AG09319 (cell line): ENCODE data around the gene CCDC197.

Experiments used
- DNase-seq: peaks from one replicate; pipeline ENCODE4 v3.0.0-alpha.2; 2010; ENCODE audit warnings: low read depth; ENCODE audit errors: extremely low read depth
- CTCF ChIP-seq: IDR thresholded peaks from 2 replicates; pipeline ENCODE4 v1.5.1; 2011; ENCODE audit warnings: low read depth, mild to moderate bottlenecking, inconsistent platforms, low read length, moderate library complexity

CCDC197 gene

DNA sequence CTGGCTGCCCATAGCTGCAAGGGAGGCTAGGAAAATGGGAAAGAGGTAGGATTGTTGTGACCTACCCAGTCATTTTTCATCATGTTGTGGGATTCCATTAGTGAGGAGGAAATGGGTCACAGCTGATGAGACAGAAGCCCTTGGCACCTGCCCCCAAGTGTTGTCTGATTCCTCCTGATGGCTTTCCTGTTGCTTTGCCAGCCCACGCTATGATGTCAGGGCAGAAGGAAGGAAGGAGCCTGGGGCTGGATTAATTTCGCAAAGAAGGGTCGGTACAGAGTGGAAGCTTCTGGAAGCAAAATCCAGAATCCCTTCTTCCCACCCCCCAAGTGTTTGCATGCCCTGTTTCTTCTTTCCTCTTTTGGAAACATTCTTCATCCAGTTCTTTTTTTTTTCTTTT is 37.8 kb downstream of the CCDC197 start:
- TF ChIP-seq CTCF = no peak
- no peak for DNase-seq

DNA sequence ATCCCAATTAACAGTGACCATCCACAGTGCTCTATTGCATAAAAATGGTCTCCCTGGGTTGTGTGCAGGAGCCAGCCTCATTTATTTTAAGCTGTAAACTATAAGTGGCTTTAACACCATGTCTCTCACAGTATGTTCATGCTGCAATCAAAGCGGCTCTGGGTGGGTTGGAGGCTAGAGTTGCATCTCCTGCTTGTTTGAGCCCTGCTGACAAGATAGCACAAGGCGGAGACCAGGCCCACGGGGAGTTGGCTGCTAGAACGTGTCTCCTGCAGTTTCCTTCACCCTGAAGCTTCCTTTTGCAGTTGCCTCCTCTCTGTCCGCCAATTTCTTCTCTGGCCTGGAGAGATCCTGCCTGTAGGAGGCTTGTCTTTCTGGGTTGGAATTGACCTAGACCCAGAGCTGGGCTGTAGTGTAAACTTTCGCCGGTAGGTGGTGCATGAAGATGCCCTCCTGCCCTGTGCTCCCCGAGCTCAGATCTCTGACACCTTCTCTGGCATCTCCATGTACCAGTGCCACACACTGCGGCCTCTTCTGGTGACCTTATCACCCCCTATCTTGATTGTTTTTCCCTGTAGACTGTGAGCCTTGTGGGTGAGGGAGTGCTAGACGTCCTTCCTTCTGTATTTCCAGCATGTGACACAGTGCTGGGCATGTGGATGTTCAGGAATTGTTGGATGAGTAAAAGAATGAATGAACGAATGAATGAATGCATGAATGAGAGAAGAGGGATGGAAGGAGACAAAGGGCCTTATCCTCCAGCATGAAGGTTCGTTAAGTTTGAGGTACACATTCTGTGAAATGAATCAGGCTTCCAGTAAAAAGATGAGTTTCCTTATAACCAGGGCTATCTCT is 39.4 kb downstream of the CCDC197 start:
- peak; percentile 90 for TF ChIP-seq CTCF

GRCh38 chr14:94037954-94038353 is 40.9 kb downstream of the CCDC197 start:
- DNase-seq = no peak
- no peak for TF ChIP-seq CTCF

More for the DNA sequence above, 39.4 kb downstream of the CCDC197 start:
- DNase-seq = peak; percentile 23

- no peak for TF ChIP-seq CTCF
- no peak for DNase-seq
Measured at GRCh38 chr14:94038510-94038909, 41.4 kb downstream of the CCDC197 start.

- no peak for TF ChIP-seq CTCF
- DNase-seq = no peak
Measured at GRCh38 chr14:94038921-94039629, 42.0 kb downstream of the CCDC197 start.

- DNase-seq = no peak
- no peak for TF ChIP-seq CTCF
Measured at GRCh38 chr14:94040247-94040646, 43.1 kb downstream of the CCDC197 start.

DNA sequence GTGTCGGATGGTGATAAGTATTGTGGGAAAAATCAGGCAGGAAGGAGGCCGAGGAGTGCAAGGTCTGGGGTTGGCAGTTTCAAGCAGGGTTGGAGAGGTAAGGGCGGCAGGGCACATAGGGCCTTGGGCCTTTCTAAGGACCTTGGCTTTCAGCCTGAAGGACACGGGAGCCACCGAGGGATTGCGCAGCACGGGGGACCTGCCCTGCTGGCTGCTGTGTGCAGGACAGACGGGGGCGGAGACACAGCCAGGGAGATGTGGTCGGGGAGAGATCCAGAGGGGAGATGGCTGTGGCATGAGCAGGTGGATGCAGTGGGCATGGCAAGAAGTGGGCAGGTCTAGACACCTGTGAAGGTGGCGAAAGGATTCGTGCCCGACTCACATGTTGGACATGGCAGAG is 43.7 kb downstream of the CCDC197 start:
- DNase-seq = no peak
- TF ChIP-seq CTCF = no peak
